ENCODE results near the gene RAB3IL1. TPM values are rescaled to one million over a fixed set of nuclear protein-coding genes. Genes with fewer than 3 reads are reported as not detected.

The RAB3IL1 gene
- total and polyA plus RNA-seq, 2 of the 13 experiments (the other 11 are each of a cell fraction or from before 2014, with no cell fraction given), result 1.2 to 2.0 TPM

DNA sequence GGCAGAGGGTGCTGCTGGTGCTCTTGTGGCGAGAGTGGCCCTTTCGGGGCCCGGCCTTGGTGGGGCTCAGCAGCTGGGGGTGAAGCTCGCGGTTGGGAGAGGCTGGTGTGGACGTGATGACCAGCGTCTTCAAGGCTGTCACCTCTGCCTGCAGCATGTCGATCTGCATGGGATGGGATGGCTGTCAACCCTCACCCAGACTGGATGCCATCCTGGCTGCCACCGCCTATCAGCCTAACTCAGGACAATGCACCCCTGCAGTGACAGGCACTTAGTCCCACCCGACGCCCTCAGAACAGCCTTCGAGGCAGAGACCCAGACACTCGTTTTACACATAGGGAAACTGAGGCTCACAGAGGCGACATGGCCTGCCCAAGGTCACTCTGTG is 10.8 kb downstream of the RAB3IL1 start:
- no TSS peak for BruUV-seq (replicated peaks)
- Histone ChIP-seq H3K9ac (ENCODE audit: insufficient read depth, low read depth, low read length) (no peak overlapping the region), H3K9me3 (ENCODE audit: low read length) (no peaks in the 10 kb centered on the region), H3K27me3 (ENCODE audit: control insufficient read depth in 1 of 2, insufficient read depth in 2 of 2, low read length in 2 of 2) (peaks cover 1 to 8% of the 10 kb centered on the region in 2 experiments; a peak in 2 of 5 replicates), H3K4me3 (replicated peaks in 1 of 3; ENCODE audit: insufficient read depth in 1 of 3, low read depth in 2 of 3, low read length in 3 of 3) (no peak overlapping the region), H2AFZ (ENCODE audit: low read length) (no peak overlapping the region), H3K4me2 (ENCODE audit: low read depth, low read length) (no peak overlapping the region), H3K27ac (ENCODE audit: extremely low read length, insufficient read depth, low read length) (no peak overlapping the region), H3K4me1 (ENCODE audit: insufficient read depth, low read length) (peaks cover 38% of the 10 kb centered on the region), H4K20me1 (ENCODE audit: insufficient read depth, low read length) (no peaks in the 10 kb centered on the region), H3K36me3 (replicated peaks in 1 of 2; ENCODE audit: control insufficient read depth in 1 of 2, insufficient read depth in 2 of 2, low read length in 2 of 2) (no peaks in the 10 kb centered on the region), H3K79me2 (ENCODE audit: insufficient read depth, low read length) (no peaks in the 10 kb centered on the region)
- CTCF ChIA-PET (ENCODE audit: low intra/inter-chr PET ratio, low total read pairs), result no interaction called here
- POLR2A ChIA-PET, result interaction anchor here (1.0 kb wide), 1 partner anchor 17 kb away, joined by 4 read pairs; no protein-coding TSS in a partner anchor
- ATAC-seq (no peak), DNase-seq (ENCODE audit: low spot score) (no peak), FAIRE-seq (no peak)
- TF ChIP-seq PCBP1 (IDR thresholded peaks at IDR 0.05; ENCODE audit: borderline replicate concordance, low read depth, low read length), result 0 out of 2 replicates have a peak, but pooled peaks have one; percentile 24
- TF ChIP-seq, protein P1, sequence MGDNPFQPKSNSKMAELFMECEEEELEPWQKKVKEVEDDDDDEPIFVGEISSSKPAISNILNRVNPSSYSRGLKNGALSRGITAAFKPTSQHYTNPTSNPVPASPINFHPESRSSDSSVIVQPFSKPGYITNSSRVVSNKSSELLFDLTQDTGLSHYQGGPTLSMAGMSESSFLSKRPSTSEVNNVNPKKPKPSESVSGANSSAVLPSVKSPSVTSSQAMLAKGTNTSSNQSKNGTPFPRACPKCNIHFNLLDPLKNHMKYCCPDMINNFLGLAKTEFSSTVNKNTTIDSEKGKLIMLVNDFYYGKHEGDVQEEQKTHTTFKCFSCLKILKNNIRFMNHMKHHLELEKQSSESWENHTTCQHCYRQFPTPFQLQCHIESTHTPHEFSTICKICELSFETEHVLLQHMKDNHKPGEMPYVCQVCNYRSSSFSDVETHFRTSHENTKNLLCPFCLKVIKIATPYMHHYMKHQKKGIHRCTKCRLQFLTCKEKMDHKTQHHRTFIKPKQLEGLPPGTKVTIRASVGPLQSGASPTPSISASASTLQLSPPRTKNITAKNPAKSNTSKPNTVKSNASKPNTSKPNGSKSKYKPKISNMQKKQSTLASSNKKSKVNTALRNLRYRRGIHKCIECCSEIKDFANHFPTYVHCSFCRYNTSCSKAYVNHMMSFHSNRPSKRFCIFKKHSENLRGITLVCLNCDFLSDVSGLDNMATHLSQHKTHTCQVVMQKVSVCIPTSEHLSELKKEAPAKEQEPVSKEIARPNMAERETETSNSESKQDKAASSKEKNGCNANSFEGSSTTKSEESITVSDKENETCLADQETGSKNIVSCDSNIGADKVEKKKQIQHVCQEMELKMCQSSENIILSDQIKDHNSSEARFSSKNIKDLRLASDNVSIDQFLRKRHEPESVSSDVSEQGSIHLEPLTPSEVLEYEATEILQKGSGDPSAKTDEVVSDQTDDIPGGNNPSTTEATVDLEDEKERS (CRISPR knock-in tag; IDR thresholded peaks at IDR 0.05), result no peak
- intact Hi-C loops (cut with micrococcal nuclease; ENCODE audit: unreplicated experiment), result no loop called here
- in situ Hi-C loops (cut with HindIII; ENCODE audit: extremely low pct_ligation_motif_present, low pct_unique_long_range_greater_than_20kb), result no loop called here
- 89% methylated on average over 7 of the region's 14 CpGs for WGBS (ENCODE audit: low lambda C conversion rate)

DNA sequence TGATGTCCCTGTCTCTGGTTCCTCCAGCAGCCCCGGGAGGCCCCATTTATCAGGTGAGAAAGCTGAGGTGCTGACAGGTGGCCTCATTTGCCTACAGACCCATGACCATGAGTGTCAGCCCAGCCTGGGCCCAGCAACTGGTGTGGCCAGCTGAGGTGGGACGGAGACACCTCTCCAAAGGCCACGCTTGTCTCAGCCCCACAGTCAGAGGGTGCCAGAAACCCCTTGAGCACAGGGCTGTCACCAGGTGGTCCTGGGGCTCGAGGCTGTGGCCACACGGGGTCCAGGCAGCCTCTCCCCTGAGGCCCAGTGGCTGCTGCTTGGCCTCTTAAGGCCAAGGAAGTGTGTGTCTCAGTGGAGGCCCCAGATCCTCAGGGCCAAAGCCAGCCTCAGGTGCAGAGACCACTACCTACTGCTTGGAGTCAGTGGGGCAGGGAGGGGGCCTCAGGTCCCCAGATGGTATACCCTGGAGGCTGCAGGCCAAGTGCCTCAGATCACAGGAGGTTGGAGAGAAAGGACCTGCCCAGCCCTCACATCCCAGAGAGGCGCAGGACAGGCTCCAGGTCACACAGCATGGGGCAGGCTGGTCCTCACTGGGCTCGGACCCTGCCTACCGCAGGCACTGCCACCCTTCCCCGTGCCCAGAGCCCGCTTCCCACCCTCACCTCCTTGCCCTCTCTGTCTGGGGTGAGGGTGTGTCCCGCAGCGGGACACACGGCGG is 11.4 kb downstream of the RAB3IL1 start:
- ChIA-PET CTCF (ENCODE audit: low intra/inter-chr PET ratio, low total read pairs) (interaction anchor here (1.3 kb wide), 1 partner anchor 11 kb away, joined by 4 read pairs; no protein-coding TSS in a partner anchor), POLR2A (interaction anchor here (0.5 to 2.3 kb wide), 3 partner anchors 10 to 58 kb away, joined by 4 to 11 read pairs (median 5); no protein-coding TSS in a partner anchor)
- no TSS peak for BruUV-seq (replicated peaks)
- WGBS (ENCODE audit: low lambda C conversion rate), result 97% methylated on average over 5 of the region's 14 CpGs
- Histone ChIP-seq H3K27ac (ENCODE audit: extremely low read length, insufficient read depth, low read length) (no peak overlapping the region), H3K9ac (ENCODE audit: insufficient read depth, low read depth, low read length) (no peak overlapping the region), H3K4me1 (ENCODE audit: insufficient read depth, low read length) (peaks cover 33% of the 10 kb centered on the region), H3K4me2 (ENCODE audit: low read depth, low read length) (no peak overlapping the region), H4K20me1 (ENCODE audit: insufficient read depth, low read length) (no peaks in the 10 kb centered on the region), H3K36me3 (replicated peaks in 1 of 2; ENCODE audit: control insufficient read depth in 1 of 2, insufficient read depth in 2 of 2, low read length in 2 of 2) (no peaks in the 10 kb centered on the region), H3K4me3 (replicated peaks in 1 of 3; ENCODE audit: insufficient read depth in 1 of 3, low read depth in 2 of 3, low read length in 3 of 3) (no peak overlapping the region), H2AFZ (ENCODE audit: low read length) (no peak overlapping the region), H3K79me2 (ENCODE audit: insufficient read depth, low read length) (no peaks in the 10 kb centered on the region), H3K27me3 (ENCODE audit: control insufficient read depth in 1 of 2, insufficient read depth in 2 of 2, low read length in 2 of 2) (peaks cover 0 to 5% of the 10 kb centered on the region in 2 experiments; a peak in 1 of 5 replicates), H3K9me3 (ENCODE audit: low read length) (no peaks in the 10 kb centered on the region)
- FAIRE-seq (no peak), ATAC-seq (no peak), DNase-seq (ENCODE audit: low spot score) (no peak)
- in situ Hi-C loops (cut with HindIII; ENCODE audit: extremely low pct_ligation_motif_present, low pct_unique_long_range_greater_than_20kb) (no loop called here), intact Hi-C loops (cut with micrococcal nuclease; ENCODE audit: unreplicated experiment) (no loop called here)
- no peak for TF ChIP-seq HDAC6 (IDR thresholded peaks at IDR 0.05; ENCODE audit: low read depth, low read length)
- TF ChIP-seq HNRNPH1 (optimal IDR thresholded peaks at IDR 0.05; ENCODE audit: low read depth, low read length), result no peak
- no peak for TF ChIP-seq ZNF383 (CRISPR knock-in tag; IDR thresholded peaks at IDR 0.05; ENCODE audit: borderline replicate concordance)
- peak; percentile 93 for TF ChIP-seq ZNF768 (CRISPR knock-in tag; IDR thresholded peaks at IDR 0.05)
- no peak for TF ChIP-seq FOXK2 (IDR thresholded peaks at IDR 0.05)
- TF ChIP-seq ZNF598 (CRISPR knock-in tag; IDR thresholded peaks at IDR 0.05; ENCODE audit: borderline replicate concordance), result no peak
